H1 (cell line): Measurements from ENCODE around the gene USF1. TPM values are rescaled to one million over a fixed set of nuclear protein-coding genes. Genes with fewer than 3 reads are reported as not detected.

ENCODE experiments used
- CTCF ChIA-PET: fragments of 300-600 bp; sonication (Branson Sonifier 250); formaldehyde crosslinking; loops from one replicate; lab custom pipeline; 2021; ENCODE audit not compliant: partially characterized antibody; lab: Charles Lee
- POLR2A ChIA-PET: fragments of 300-600 bp; sonication (Branson Sonifier 250); formaldehyde crosslinking; loops from one replicate; lab custom pipeline; 2021; ENCODE audit warnings: inconsistent platforms; ENCODE audit not compliant: partially characterized antibody; lab: Charles Lee
- DNase-seq, 2 experiments: peaks; one replicate each; pipeline versions ENCODE4 v3.0.0 to v3.0.0-alpha.2; 2010 to 2022; ENCODE audit warnings: low spot score in 2 of 2, low read depth in 1 of 2, mixed read lengths in 1 of 2
- FAIRE-seq: peaks from 2 replicates; lab custom pipeline; 2011; peaks lifted over from hg19 to GRCh38; lab: Jason Lieb, UNC
- H2AFZ ChIP-seq: 2 replicates; pipeline ENCODE4 v1.8.1; 2012; ENCODE audit warnings: low read length, inconsistent platforms
- H2AK5ac ChIP-seq: 2 replicates; pipeline ENCODE4 v1.6.1; 2013; ENCODE audit warnings: low read depth, low read length
- H2BK120ac ChIP-seq: replicated peaks from 2 replicates; pipeline ENCODE3; 2013; ENCODE audit warnings: low read depth, low read length, inconsistent platforms
- H2BK12ac ChIP-seq: 2 replicates; pipeline ENCODE4 v1.6.1; 2013; ENCODE audit warnings: low read depth, low read length
- H2BK15ac ChIP-seq: 2 replicates; pipeline ENCODE4 v1.6.1; 2013; ENCODE audit warnings: low read length
- H2BK20ac ChIP-seq: 2 replicates; pipeline ENCODE4 v1.6.1; 2013; ENCODE audit warnings: low read length
- H2BK5ac ChIP-seq: 2 replicates; pipeline ENCODE4 v1.6.1; 2013; ENCODE audit warnings: low read depth, low read length
- H3K14ac ChIP-seq: 2 replicates; pipeline ENCODE4 v1.6.1; 2013; ENCODE audit warnings: inconsistent platforms; ENCODE audit not compliant: insufficient read length
- H3K18ac ChIP-seq: 2 replicates; pipeline ENCODE4 v1.6.1; 2013; ENCODE audit warnings: low read length; ENCODE audit errors: extremely low read depth
- H3K23ac ChIP-seq: 2 replicates; pipeline ENCODE4 v1.6.1; 2013; ENCODE audit warnings: inconsistent platforms; ENCODE audit not compliant: insufficient read length
- H3K23me2 ChIP-seq: 2 replicates; pipeline ENCODE4 v1.6.1; 2013; ENCODE audit warnings: low read depth, low read length
- H3K27ac ChIP-seq: 2 replicates; pipeline ENCODE4 v1.6.1; 2011; ENCODE audit warnings: low read depth, low read length, inconsistent platforms
- H3K27me3 ChIP-seq, 4 experiments: replicated peaks in 1 of 4; 1 replicate in 1 of 4; 2 replicates in 3 of 4; pipeline versions ENCODE4 v1.6.1 to v1.8.1; 2011 to 2013; ENCODE audit warnings: low read length in 3 of 4, mild to moderate bottlenecking in 3 of 4, inconsistent platforms in 2 of 4, mixed read lengths in 2 of 4, moderate library complexity in 1 of 4; ENCODE audit not compliant: control insufficient read depth in 3 of 4, insufficient read depth in 3 of 4; ENCODE audit errors: extremely low read depth in 1 of 4
- H3K36me3 ChIP-seq, 4 experiments: 2 replicates each; pipeline versions ENCODE4 v1.6.1 to v1.8.1; 2011 to 2013; ENCODE audit warnings: mild to moderate bottlenecking in 4 of 4, low read length in 3 of 4, moderate library complexity in 2 of 4, control low read depth in 1 of 4, inconsistent platforms in 1 of 4; ENCODE audit not compliant: insufficient read depth in 4 of 4, control insufficient read depth in 2 of 4
- H3K4ac ChIP-seq: replicated peaks from 2 replicates; pipeline ENCODE3; 2013; ENCODE audit warnings: low read length, low read depth, mixed read lengths, inconsistent platforms; ENCODE audit not compliant: insufficient read length
- H3K4me1 ChIP-seq, 4 experiments: replicated peaks in 1 of 4; 1 replicate in 1 of 4; 2 replicates in 3 of 4; pipeline versions ENCODE4 v1.6.1 to v1.8.1; 2011 to 2013; ENCODE audit warnings: low read length in 3 of 4, inconsistent platforms in 2 of 4, mixed read lengths in 1 of 4; ENCODE audit not compliant: insufficient read depth in 4 of 4, control insufficient read depth in 3 of 4
- H3K4me2 ChIP-seq, 2 experiments: 2 replicates each; pipeline versions ENCODE4 v1.6.1 to v1.8.1; 2011 to 2013; ENCODE audit warnings: low read depth in 2 of 2, low read length in 2 of 2, control low read depth in 1 of 2, inconsistent platforms in 1 of 2, mild to moderate bottlenecking in 1 of 2; ENCODE audit not compliant: insufficient read depth in 1 of 2
- H3K4me3 ChIP-seq, 4 experiments: fragments of 200-600, 300-600 bp in 1 of 4; sonication (generic), shearing (Covaris generic), sonication (Bioruptor Twin) in 1 of 4; 2 replicates each; pipeline versions ENCODE4 v1.5.1 to v1.8.1; 2011 to 2016; ENCODE audit warnings: low read length in 4 of 4, low read depth in 3 of 4, control low read depth in 2 of 4, inconsistent platforms in 2 of 4, mild to moderate bottlenecking in 2 of 4, mixed read lengths in 1 of 4, moderate library complexity in 1 of 4; ENCODE audit not compliant: insufficient read depth in 2 of 4; ENCODE audit errors: extremely low read depth in 1 of 4
- H3K56ac ChIP-seq: replicated peaks from 2 replicates; pipeline ENCODE3; 2013; ENCODE audit warnings: low read depth, mild to moderate bottlenecking, mixed read lengths, low read length, inconsistent platforms; ENCODE audit not compliant: insufficient read length
- H3K79me1 ChIP-seq: 2 replicates; pipeline ENCODE4 v1.6.1; 2013; ENCODE audit warnings: low read depth, low read length, control low read depth
- H3K79me2 ChIP-seq, 2 experiments: 2 replicates each; pipeline versions ENCODE4 v1.6.1 to v1.8.1; 2012 to 2013; ENCODE audit warnings: low read length in 2 of 2, mild to moderate bottlenecking in 2 of 2, inconsistent platforms in 1 of 2; ENCODE audit not compliant: insufficient read depth in 2 of 2, control insufficient read depth in 1 of 2
- H3K9ac ChIP-seq, 4 experiments: replicated peaks in 1 of 4; 1 replicate in 1 of 4; 2 replicates in 3 of 4; pipeline versions ENCODE4 v1.6.1 to v1.8.1; 2011 to 2013; ENCODE audit warnings: low read depth in 3 of 4, low read length in 3 of 4, control low read depth in 2 of 4, mild to moderate bottlenecking in 2 of 4, moderate library complexity in 2 of 4, inconsistent platforms in 1 of 4; ENCODE audit errors: extremely low read depth in 1 of 4
- H3K9me3 ChIP-seq, 2 experiments: 2 replicates each; pipeline versions ENCODE4 v1.6.1 to v1.8.1; 2012 to 2013; ENCODE audit warnings: mild to moderate bottlenecking in 2 of 2, moderate library complexity in 2 of 2, control low read depth in 1 of 2, inconsistent platforms in 1 of 2, low read depth in 1 of 2, low read length in 1 of 2, mixed read lengths in 1 of 2; ENCODE audit not compliant: insufficient read depth in 2 of 2
- H4K20me1 ChIP-seq, 2 experiments: replicated peaks in 1 of 2; 2 replicates each; pipeline versions ENCODE3 to v1.8.1; 2011 to 2013; ENCODE audit warnings: inconsistent platforms in 2 of 2, low read length in 2 of 2, mild to moderate bottlenecking in 1 of 2; ENCODE audit not compliant: insufficient read depth in 2 of 2, control insufficient read depth in 1 of 2
- H4K5ac ChIP-seq: 2 replicates; pipeline ENCODE4 v1.6.1; 2013; ENCODE audit warnings: low read length, low read depth, mixed read lengths, inconsistent platforms; ENCODE audit not compliant: insufficient read length
- H4K8ac ChIP-seq: 2 replicates; pipeline ENCODE4 v1.8.0; 2013; ENCODE audit warnings: mild to moderate bottlenecking, moderate library complexity, low read length, inconsistent platforms; ENCODE audit not compliant: insufficient read depth; ENCODE audit errors: extremely low read depth
- H4K91ac ChIP-seq: replicated peaks from 2 replicates; pipeline ENCODE3; 2013; ENCODE audit warnings: low read length, mixed read lengths, inconsistent platforms; ENCODE audit not compliant: insufficient read length
- CTCF ChIP-seq, 3 experiments: IDR thresholded peaks; 1 replicate in 2 of 3; 2 replicates in 1 of 3; pipeline versions ENCODE4 v1.5.1 to v1.6.1; 2011; ENCODE audit warnings: low read length in 3 of 3, mild to moderate bottlenecking in 3 of 3, inconsistent platforms in 2 of 3, low read depth in 1 of 3, moderate library complexity in 1 of 3; ENCODE audit not compliant: insufficient read depth in 1 of 3; ENCODE audit errors: control extremely low read depth in 1 of 3
- FOSL1 ChIP-seq: IDR thresholded peaks from 2 replicates; pipeline ENCODE4 v1.6.1; 2011; ENCODE audit warnings: mild to moderate bottlenecking, low read depth, low read length, moderate library complexity; ENCODE audit not compliant: insufficient read depth
- RAD21 ChIP-seq, 2 experiments: IDR thresholded peaks in 1 of 2; conservative IDR thresholded peaks in 1 of 2; 2 replicates each; pipeline ENCODE4 v1.6.1; 2011; ENCODE audit warnings: low read depth in 2 of 2, low read length in 2 of 2, improper control_type of control experiment in 1 of 2, inconsistent platforms in 1 of 2, mild to moderate bottlenecking in 1 of 2, moderate library complexity in 1 of 2
- WGBS, 2 experiments: shearing (Covaris generic) in 1 of 2; methylation state at CpG; one replicate each; pipeline versions ENCODE4 v1.1.6 to v1.1.7; 2013 to 2015; ENCODE audit warnings: low lambda C conversion rate in 2 of 2, mixed read lengths in 2 of 2, inconsistent platforms in 1 of 2, low coverage in 1 of 2, missing lambda C conversion rate in 1 of 2; ENCODE audit not compliant: insufficient replicate concordance in 2 of 2, insufficient coverage in 1 of 2, insufficient read length in 1 of 2; ENCODE audit errors: extremely low coverage in 1 of 2, missing lambda C conversion rate in 1 of 2; 5-methylcytosine and 5-hydroxymethylcytosine counted together
- polyA plus RNA-seq, 7 experiments: library from polyadenylated mRNA; depleted of rRNA in 3 of 7; stranded (reverse) in 5 of 7; unstranded in 2 of 7; fragments of >200 nt in 5 of 7; fragments of 200-250 nt in 2 of 7; gene quantifications; 1 replicate in 5 of 7; 2 replicates in 1 of 7; 4 replicates in 1 of 7; pipeline versions ENCODE4 v1.2.1 to v1.2.3, GENCODE V29; 2011 to 2013; ENCODE audit warnings: missing spikeins in 2 of 7, mixed read lengths in 2 of 7
- total RNA-seq: library from RNA; stranded (reverse); fragmentation: NEBNext Ultra II Directional; extraction: Animal tissue kit (Norgen Biotek cat#: 25700); gene quantifications from 2 replicates; pipeline ENCODE4 v1.2.1, GENCODE V29; 2021

The USF1 gene
- total and polyA plus RNA-seq, 2 of the 8 experiments (the other 6 are each of a cell fraction or from before 2014, with no cell fraction given): 45.7 to 68.9 TPM

GRCh38 chr1:160997323-160998038, 48.3 kb downstream of the USF1 start:
- ChIA-PET POLR2A (interaction anchor here (1.0 to 3.8 kb wide), 11 partner anchors 10 to 135 kb away, joined by 3 to 16 read pairs (median 3); partner anchors contain the start of genes DEDD, F11R and USF1), CTCF (interaction anchor here (0.7 to 5.1 kb wide), 35 partner anchors 8 to 273 kb away, joined by 3 to 58 read pairs (median 5); partner anchors contain the start of genes F11R, ITLN2, KLHDC9 and TSTD1)
- Histone ChIP-seq H4K91ac (no peak overlapping the region), H2BK15ac (no peak overlapping the region), H2AK5ac (no peak overlapping the region), H2AFZ (no peak overlapping the region), H3K79me1 (peaks cover 4% of the 10 kb centered on the region), H4K20me1 (peaks cover 0 to 16% of the 10 kb centered on the region in 2 experiments), H3K9me3 (no peaks in the 10 kb centered on the region), H3K4me2 (no peak overlapping the region), H3K23me2 (no peaks in the 10 kb centered on the region), H3K56ac (no peak overlapping the region), H3K27me3 (no peaks in the 10 kb centered on the region), H3K27ac (no peak overlapping the region), H3K14ac (no peak overlapping the region), H3K4me3 (no peak overlapping the region)
- no peak for FAIRE-seq
- TF ChIP-seq FOSL1: no peak
- TF ChIP-seq RAD21 (IDR thresholded peaks at IDR 0.05 in 1 of 2, conservative IDR thresholded peaks at IDR 0.05 in 1 of 2; ENCODE audit: low read depth in 2 of 2, low read length in 2 of 2): peak; percentile 63 to 80
- peak; percentile 57 to 77 (median 71) for TF ChIP-seq CTCF (IDR thresholded peaks at IDR 0.05; ENCODE audit: control extremely low read depth in 1 of 3, insufficient read depth in 1 of 3, low read depth in 1 of 3, low read length in 3 of 3)
- TF ChIP-seq, all 59 proteins: peak for 2
- H2BK120ac ChIP-seq: no peak overlapping the region
- no peak overlapping the region for H3K4ac ChIP-seq
- no peak overlapping the region for H4K8ac ChIP-seq
- DNase-seq: no peak
- WGBS, 2 experiments: 78% methylated on average over 1 of the region's 1 CpG; no CpG with 5 or more reads in 1 of the 2 experiments
- H2BK12ac ChIP-seq: no peak overlapping the region
- H3K79me2 ChIP-seq: peaks cover 0 to 10% of the 10 kb centered on the region in 2 experiments; a peak in 3 of 4 replicates
- peaks cover 0 to 3% (median 0%) of the 10 kb centered on the region in 4 experiments; a peak in 1 of 7 replicates for H3K4me1 ChIP-seq
- H4K5ac ChIP-seq: no peak overlapping the region
- H3K18ac ChIP-seq: no peak overlapping the region
- no peak overlapping the region for H2BK20ac ChIP-seq
- no peak overlapping the region for H3K9ac ChIP-seq
- no peak overlapping the region; the same call in 1 of the 2 replicates for H2BK5ac ChIP-seq
- no peak overlapping the region for H3K23ac ChIP-seq
- peaks cover 33 to 58% (median 38%) of the 10 kb centered on the region in 4 experiments for H3K36me3 ChIP-seq
